Measurements from ENCODE around the gene GDF3.

DNA sequence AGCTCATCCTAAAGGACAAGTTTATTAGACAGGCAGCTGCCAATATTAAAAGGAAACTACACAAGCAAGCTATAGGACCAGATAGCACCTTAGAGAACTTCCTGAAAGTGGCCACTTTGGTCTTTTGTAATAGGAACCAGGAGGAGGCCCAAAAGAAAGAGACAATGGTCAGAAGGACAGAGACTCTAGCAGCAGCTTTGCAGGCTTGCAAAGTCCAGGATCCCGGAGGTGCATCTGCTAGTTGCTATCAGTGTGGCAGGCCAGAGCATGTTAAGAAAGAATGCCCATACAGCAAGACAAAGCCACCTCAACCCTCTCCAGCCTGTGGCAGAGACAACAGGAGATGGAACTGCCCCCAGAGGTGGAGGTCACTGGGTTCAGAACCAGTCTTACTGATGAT lies 53.3 kb downstream of the GDF3 start:
- TF ChIP-seq, protein P1, sequence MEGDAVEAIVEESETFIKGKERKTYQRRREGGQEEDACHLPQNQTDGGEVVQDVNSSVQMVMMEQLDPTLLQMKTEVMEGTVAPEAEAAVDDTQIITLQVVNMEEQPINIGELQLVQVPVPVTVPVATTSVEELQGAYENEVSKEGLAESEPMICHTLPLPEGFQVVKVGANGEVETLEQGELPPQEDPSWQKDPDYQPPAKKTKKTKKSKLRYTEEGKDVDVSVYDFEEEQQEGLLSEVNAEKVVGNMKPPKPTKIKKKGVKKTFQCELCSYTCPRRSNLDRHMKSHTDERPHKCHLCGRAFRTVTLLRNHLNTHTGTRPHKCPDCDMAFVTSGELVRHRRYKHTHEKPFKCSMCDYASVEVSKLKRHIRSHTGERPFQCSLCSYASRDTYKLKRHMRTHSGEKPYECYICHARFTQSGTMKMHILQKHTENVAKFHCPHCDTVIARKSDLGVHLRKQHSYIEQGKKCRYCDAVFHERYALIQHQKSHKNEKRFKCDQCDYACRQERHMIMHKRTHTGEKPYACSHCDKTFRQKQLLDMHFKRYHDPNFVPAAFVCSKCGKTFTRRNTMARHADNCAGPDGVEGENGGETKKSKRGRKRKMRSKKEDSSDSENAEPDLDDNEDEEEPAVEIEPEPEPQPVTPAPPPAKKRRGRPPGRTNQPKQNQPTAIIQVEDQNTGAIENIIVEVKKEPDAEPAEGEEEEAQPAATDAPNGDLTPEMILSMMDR (IDR thresholded peaks at IDR 0.05): no peak
- no peak for TF ChIP-seq POLR2AphosphoS5 (IDR thresholded peaks at IDR 0.05)
